Psoas muscle (tissue), 8 donors: ENCODE measurements around the gene PRR22. TPM values are rescaled to one million over a fixed set of nuclear protein-coding genes. Genes with fewer than 3 reads are reported as not detected.
A peak's percentile ranks its signal among the peaks of the same experiment; 100 is the strongest.

Experiments used
- ATAC-seq, 4 donors: fragments of 200-7000 bp; cut with Tn5 transposase; one replicate each; pipeline ENCODE4 v1.9.1; 2020; ENCODE audit warnings: moderate library complexity in 3 of 4, mild to moderate bottlenecking in 2 of 4
- DNase-seq, 2 donors: peaks; one replicate each; pipeline ENCODE4 v3.0.0-alpha.2; 2020
- H3K27ac ChIP-seq: fragments of 200-600 bp; one replicate; pipeline ENCODE4 v1.8.0; 2022
- H3K27me3 ChIP-seq, 3 donors: fragments of 200-600 bp in 1 of 3; one replicate each; pipeline versions ENCODE4 v1.6.1 to v1.8.0; 2013 to 2022; ENCODE audit warnings: low read length in 2 of 3, mild to moderate bottlenecking in 2 of 3, moderate library complexity in 1 of 3; ENCODE audit not compliant: insufficient read depth in 3 of 3
- H3K36me3 ChIP-seq, 2 donors: fragments of 200-600 bp in 1 of 2; one replicate each; pipeline versions ENCODE4 v1.6.1 to v1.8.0; 2013 to 2022; ENCODE audit warnings: low read depth in 1 of 2, mild to moderate bottlenecking in 1 of 2, moderate library complexity in 1 of 2; ENCODE audit not compliant: insufficient read depth in 1 of 2
- H3K4me1 ChIP-seq: fragments of 200-600 bp; one replicate; pipeline ENCODE4 v1.8.0; 2022
- H3K4me3 ChIP-seq: fragments of 200-600 bp; one replicate; pipeline ENCODE4 v1.8.0; 2022; ENCODE audit warnings: mild to moderate bottlenecking
- H3K9me3 ChIP-seq: fragments of 200-600 bp; one replicate; pipeline ENCODE4 v1.8.0; 2022
- CTCF ChIP-seq: fragments of 200-600 bp; IDR thresholded peaks from one replicate; pipeline ENCODE4 v1.8.0; 2022; ENCODE audit warnings: antibody characterized with exemption
- WGBS, 3 donors: extraction: QIAGEN DNeasy Blood & Tissue Kit; methylation state at CpG; one replicate each; pipeline versions ENCODE4 v1.1.6 to v1.1.7; 2013; 5-methylcytosine and 5-hydroxymethylcytosine counted together
- intact Hi-C, 2 donors: fragments of 100-400 bp; cut with DNase I; formaldehyde crosslinking; loops; one replicate each; pipeline versions ENCODE4 v1.11.0 to v1.14.2; 2022
- polyA plus RNA-seq, 3 donors: library from polyadenylated mRNA; stranded (reverse); fragments of 200-250 nt; gene quantifications; one replicate each; pipeline ENCODE4 v1.2.3, GENCODE V29; 2013
- total RNA-seq, 4 donors: library from RNA; stranded (reverse); fragmentation: NEBNext Ultra II Directional in 2 of 4; extraction: Animal tissue kit (Norgen Biotek cat#: 25700) in 2 of 4; gene quantifications; one replicate each; pipeline versions ENCODE4 v1.2.1 to v1.2.4, GENCODE V29; 2021 to 2023
- donor health status: healthy with polysubstance abuse.
- donor health status: DM: no; HTN: no; CAD: no; lungs with moderate emphysema.
- donor health status: Bipolar disorder and iron deficiency.
- donor health status: healthy.
- donor health status: DM: yes; HTN: yes; CAD: no.
- donor health status: DM: no; HTN: no; CAD: no.
- donor health status: DM: no; HTN: no; CAD: no.
- donor health status: DM: yes; HTN: yes; CAD: no.

PRR22 gene
- total and polyA plus RNA-seq, 7 donors: 0.57 to 2.7 (median 1.2) TPM

- no peaks in the 10 kb centered on the region for H3K4me1 ChIP-seq
- H3K4me3 ChIP-seq: no peak overlapping the region
- 2 to 3% (median 3%) methylated on average over 45 to 46 of the region's 46 CpGs for WGBS, 3 donors
- peak; percentile 29 for TF ChIP-seq CTCF
- H3K27ac ChIP-seq: no peak overlapping the region
- no peaks in the 10 kb centered on the region for H3K36me3 ChIP-seq
- peak in 3 of 4 donors; percentile 36 to 52 (median 41) for ATAC-seq
- intact Hi-C loops: loop anchor here in 1 of 2 donors (2.0 to 10.0 kb wide), 2 partner anchors 87 to 219 kb away; no protein-coding TSS in a partner anchor
- H3K9me3 ChIP-seq: no peaks in the 10 kb centered on the region
- peaks cover 0 to 62% (median 28%) of the 10 kb centered on the region in 3 donors for H3K27me3 ChIP-seq
- DNase-seq: no peak
These were observed 21.1 kb upstream of the PRR22 start for GRCh38 chr19:5805462-5806132.

DNA sequence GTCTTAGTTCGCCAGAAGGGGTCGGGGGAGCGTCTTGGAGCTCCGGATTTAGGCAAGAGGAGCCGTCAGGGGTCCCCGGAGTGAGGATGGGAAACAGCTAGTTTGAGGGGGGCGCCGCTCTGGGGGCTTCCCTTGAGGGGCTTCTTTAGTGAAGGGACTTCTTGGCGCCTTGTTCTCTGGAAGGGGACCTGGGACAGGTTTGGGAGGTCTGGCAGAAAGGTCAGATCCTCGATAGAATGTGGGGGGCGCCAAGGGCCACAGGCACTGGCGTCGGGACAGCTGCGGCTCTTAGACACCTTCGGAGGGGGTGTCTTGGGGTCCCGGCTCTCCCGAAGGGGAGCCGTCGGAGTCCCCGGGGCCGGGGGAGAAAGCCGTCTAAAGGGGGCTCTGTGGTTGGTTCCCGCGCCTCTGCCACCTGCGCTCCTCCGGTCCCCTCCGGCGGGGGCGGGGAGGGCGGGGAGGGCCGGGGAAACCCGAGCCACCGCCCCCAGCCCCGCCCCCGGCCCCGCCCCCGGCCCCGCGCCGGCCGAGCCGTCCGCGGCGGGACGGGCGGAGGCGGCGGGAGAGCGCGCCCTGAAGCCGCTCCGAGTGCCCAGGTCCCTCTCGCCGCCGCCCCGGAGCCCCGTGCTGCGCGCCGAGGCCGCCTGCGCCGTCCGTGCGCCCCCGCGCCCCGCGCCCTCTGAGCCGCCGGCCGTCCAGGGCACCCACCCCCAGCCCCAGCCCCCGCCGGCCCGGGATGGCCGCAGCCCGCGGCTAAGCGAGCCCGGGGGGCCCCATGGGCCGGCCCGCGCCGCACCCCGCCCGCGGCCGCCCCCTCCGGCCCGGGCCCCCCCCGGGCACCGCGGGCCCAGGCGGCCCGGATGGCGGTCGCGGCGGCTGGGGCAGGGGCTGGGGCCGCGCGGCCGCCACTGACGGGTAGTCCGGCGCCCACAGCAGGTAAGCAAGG is 20.2 kb upstream of the PRR22 start, which contains the start of gene NRTN:
NRTN (plus strand) TSS at position 552 of the 946 bp plus-strand sequence. CDS start 19,099 bp downstream, outside the sequence.
- no peak for TF ChIP-seq CTCF
- Histone ChIP-seq H3K9me3 (no peaks in the 10 kb centered on the region), H3K4me1 (no peaks in the 10 kb centered on the region), H3K27me3 (peaks cover 0 to 70% (median 32%) of the 10 kb centered on the region in 3 donors), H3K4me3 (peak within 1 kb of the TSS; percentile 43), H3K27ac (no peak within 1 kb of the TSS), H3K36me3 (no peaks in the 10 kb centered on the region)
- intact Hi-C loops: loop anchor here in 1 of 2 donors (2.0 to 10.0 kb wide), 2 partner anchors 88 to 220 kb away; no protein-coding TSS in a partner anchor
- 1% methylated on average over 32 to 106 of the region's 107 CpGs for WGBS, 3 donors
- DNase-seq (no peak), ATAC-seq (no peak)

- 1 to 2% (median 1%) methylated on average over 39 to 54 of the region's 54 CpGs for WGBS, 3 donors
- ATAC-seq: peak; percentile 74 to 86 (median 84)
- Histone ChIP-seq H3K4me1 (no peaks in the 10 kb centered on the region), H3K4me3 (peak overlapping the region; percentile 43), H3K36me3 (no peaks in the 10 kb centered on the region), H3K27ac (no peak overlapping the region), H3K9me3 (no peaks in the 10 kb centered on the region), H3K27me3 (peaks cover 0 to 78% (median 35%) of the 10 kb centered on the region in 3 donors)
- peak; percentile 82 to 85 for DNase-seq
- TF ChIP-seq CTCF: peak; percentile 72
- intact Hi-C loops: loop anchor here in 1 of 2 donors (2.0 to 10.0 kb wide), 2 partner anchors 89 to 221 kb away; no protein-coding TSS in a partner anchor
These were observed 19.4 kb upstream of the PRR22 start for GRCh38 chr19:5803752-5804515.

- Histone ChIP-seq H3K27ac (no peak overlapping the region), H3K4me1 (no peaks in the 10 kb centered on the region), H3K9me3 (no peaks in the 10 kb centered on the region), H3K27me3 (peaks cover 0 to 83% (median 35%) of the 10 kb centered on the region in 3 donors), H3K4me3 (peak overlapping the region; percentile 43), H3K36me3 (no peaks in the 10 kb centered on the region)
- DNase-seq: no peak
- no peak for ATAC-seq
- WGBS, 3 donors: 4 to 9% (median 7%) methylated on average over 8 of the region's 8 CpGs
- intact Hi-C loops: loop anchor here in 1 of 2 donors (10.0 kb wide), 1 partner anchor 221 kb away; no protein-coding TSS in a partner anchor
- TF ChIP-seq CTCF: no peak
These were observed 18.9 kb upstream of the PRR22 start for GRCh38 chr19:5803441-5803751.
